T-helper 1 cell treated with Interleukin-12 subunit alpha and Interleukin-12 subunit beta and Interleukin-4 antibody, amounts not matched to agents 30 ng/mL and 1 ng/mL, for 36 hours (primary cell): Measurements from ENCODE around the gene SPRR5. TPM values are rescaled to one million over a fixed set of nuclear protein-coding genes. Genes with fewer than 3 reads are reported as not detected.

Source experiments
- intact Hi-C: fragments of 100-400 bp; cut with micrococcal nuclease; formaldehyde crosslinking; loops from one replicate; pipeline ENCODE4 v1.15.1; 2024
- total RNA-seq: library from RNA; stranded (reverse); gene quantifications from 2 replicates; pipeline ENCODE4 v1.2.3, GENCODE V29; 2022

The SPRR5 gene
- total RNA-seq, 1 donor from 2014 or later = not detected

- intact Hi-C loops = no loop called here
These were observed 34.3 kb downstream of the SPRR5 start for GRCh38 chr1:152981146-152981871.

DNA sequence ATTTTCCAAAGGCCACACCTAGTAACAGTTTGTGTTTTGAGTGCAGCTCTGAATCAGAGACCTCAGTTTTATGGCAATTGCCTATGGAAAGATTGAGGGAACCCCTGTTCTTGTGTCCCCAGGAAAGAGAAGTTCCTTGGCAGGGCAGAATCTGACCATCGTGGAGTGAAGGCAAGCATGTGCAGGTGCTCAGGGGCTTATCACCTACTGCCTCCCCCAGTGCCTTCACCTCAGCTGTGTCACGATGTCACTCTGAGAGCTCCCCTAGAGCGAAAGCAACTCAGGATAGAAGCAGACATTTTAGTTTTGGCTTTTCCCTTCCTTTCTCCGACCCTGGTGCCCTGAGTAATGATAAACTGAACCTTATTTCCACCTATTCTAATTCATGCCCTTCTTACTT, 35.1 kb downstream of the SPRR5 start:
- intact Hi-C loops = no loop called here

GRCh38 chr1:152983234-152983633, 36.2 kb downstream of the SPRR5 start:
- intact Hi-C loops = no loop called here

DNA sequence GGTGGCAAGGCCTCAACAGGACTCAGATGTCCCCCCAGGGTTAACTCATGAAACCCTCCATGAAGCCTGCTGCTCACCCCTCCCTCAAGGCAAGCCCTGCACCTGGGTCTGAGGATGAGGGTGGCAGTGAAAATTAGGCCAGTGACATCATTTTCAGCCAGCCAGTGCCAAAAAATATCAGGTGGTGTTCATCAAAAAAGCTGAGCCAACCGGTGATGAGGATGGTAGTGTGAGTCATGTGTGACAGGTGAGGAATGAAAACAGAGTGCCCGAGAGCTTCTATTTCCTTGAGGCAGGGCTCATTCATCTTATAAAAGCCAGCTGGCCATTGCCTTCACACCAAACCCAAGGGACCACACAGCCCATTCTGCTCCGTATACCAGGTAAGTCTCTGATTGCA, 36.7 kb downstream of the SPRR5 start, which contains the start of gene SPRR1A:
Gene SPRR1A (plus strand): TSS at position 339 of the 400 bp plus-strand sequence. CDS start 1,150 bp downstream, outside the sequence.
- intact Hi-C loops = no loop called here

- intact Hi-C loops = no loop called here
These were observed 39.6 kb downstream of the SPRR5 start for GRCh38 chr1:152986578-152986977.

DNA sequence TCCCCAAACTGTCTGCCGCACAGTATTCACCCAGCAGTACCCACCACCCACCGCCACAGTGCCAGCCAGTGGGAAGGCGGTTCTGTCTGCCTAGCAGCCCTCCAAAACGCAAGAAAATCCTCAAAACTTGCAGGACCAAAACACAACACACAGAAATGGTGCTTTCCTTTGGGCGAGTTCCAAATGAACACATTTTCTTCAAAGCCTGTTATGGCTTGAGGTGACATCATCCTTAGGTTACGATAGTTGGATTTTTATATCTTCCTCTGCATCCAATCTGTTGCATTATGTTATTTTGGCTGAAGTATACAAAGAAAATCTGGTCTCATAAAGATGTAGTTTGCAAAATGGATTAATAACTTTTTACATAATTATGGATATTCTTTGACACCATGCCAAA, 46.2 kb downstream of the SPRR5 start:
- intact Hi-C loops = no loop called here

DNA sequence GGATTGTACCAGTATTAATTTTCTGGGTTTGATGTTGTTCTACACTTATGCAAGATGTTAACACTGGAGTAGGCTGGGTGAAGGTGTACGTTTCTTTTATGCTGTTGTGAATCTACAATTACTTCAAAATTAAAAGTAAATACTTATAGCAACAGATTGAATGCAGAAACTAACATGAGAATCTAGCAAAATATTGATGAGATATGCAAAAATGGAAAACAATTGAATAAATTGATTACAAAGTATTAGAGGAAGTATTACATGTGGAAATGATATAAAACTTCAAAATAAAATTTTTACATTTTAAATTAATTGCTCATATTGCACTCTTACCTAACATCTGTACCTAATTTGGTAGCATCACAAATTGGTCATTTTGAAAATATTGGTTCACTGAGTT, 48.8 kb downstream of the SPRR5 start:
- intact Hi-C loops = no loop called here

- intact Hi-C loops = no loop called here
These were observed 49.8 kb downstream of the SPRR5 start for GRCh38 chr1:152996633-152997400.

DNA sequence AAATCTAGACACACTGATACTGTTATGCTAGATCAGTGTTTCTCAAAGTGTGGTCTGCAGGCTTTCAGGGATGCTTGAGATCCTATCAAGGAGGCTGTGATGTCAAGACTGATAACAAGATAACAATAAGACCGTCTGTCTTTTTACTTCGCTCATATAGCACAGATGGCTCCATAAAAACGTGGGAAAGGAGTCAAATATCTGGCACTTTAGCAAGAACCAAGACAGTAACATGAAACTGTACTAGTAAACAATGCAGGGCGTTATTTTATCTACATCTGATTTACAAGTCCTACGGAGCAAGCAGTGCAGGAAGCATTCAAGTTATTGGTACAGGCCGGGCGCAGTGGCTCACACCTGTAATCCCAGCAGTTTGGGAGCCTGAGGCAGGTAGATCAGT, 50.9 kb downstream of the SPRR5 start:
- intact Hi-C loops = no loop called here

DNA sequence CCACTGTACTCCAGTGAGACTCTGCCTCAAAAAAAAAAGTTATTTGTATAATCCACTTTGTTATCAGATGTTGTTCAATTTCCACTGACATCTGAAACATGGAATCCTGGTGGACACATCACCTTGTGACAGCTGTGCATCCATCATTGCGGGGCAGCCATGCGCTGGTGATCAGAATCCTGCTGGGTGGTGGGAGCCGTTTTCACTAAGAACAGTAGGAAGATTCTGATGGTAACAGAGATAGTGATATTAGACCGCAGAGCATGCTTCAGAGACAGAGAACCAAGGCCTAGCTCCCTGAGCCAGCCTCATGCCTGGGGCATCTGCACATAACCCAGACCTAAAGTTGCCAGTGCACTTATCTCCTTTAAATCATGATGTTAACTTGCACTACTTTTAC, 51.5 kb downstream of the SPRR5 start:
- intact Hi-C loops = no loop called here

Other genes starting within 250 kb of the SPRR5 start
- gene LCE2A, start 248.9 kb upstream of the SPRR5 start, total RNA-seq = not detected in 2 replicates
- not detected in 2 replicates for gene LCE4A, start 239.0 kb upstream of the SPRR5 start, total RNA-seq
- gene KPRP, start 189.2 kb upstream of the SPRR5 start, total RNA-seq = not detected in 2 replicates
- not detected in 2 replicates for gene LCE1F, start 172.1 kb upstream of the SPRR5 start, total RNA-seq
- gene LCE1E, start 160.9 kb upstream of the SPRR5 start, total RNA-seq = not detected in 2 replicates
- gene LCE1D, start 150.5 kb upstream of the SPRR5 start, total RNA-seq = not detected in 2 replicates
- gene LCE1C, start 140.6 kb upstream of the SPRR5 start, total RNA-seq = not detected in 2 replicates
- not detected in 2 replicates for gene LCE1B, start 135.2 kb upstream of the SPRR5 start, total RNA-seq
- gene LCE1A, start 119.7 kb upstream of the SPRR5 start, total RNA-seq = not detected in 2 replicates
- not detected in 2 replicates for gene LCE6A, start 104.3 kb upstream of the SPRR5 start, total RNA-seq
- gene LCE7A, start 87.2 kb upstream of the SPRR5 start, total RNA-seq = not detected in 2 replicates
- not detected in 2 replicates for gene SMCP, start 68.9 kb upstream of the SPRR5 start, total RNA-seq
- not detected in 2 replicates for gene IVL, start 38.7 kb upstream of the SPRR5 start, total RNA-seq
- gene SPRR4, start 23.4 kb downstream of the SPRR5 start, total RNA-seq = not detected in 2 replicates
- not detected in 2 replicates for gene SPRR1A, start 36.9 kb downstream of the SPRR5 start, total RNA-seq
- not detected in 2 replicates for gene SPRR3, start 54.5 kb downstream of the SPRR5 start, total RNA-seq
- gene SPRR1B, start 84.0 kb downstream of the SPRR5 start, total RNA-seq = not detected in 2 replicates
- not detected in 2 replicates for gene SPRR2D, start 93.9 kb downstream of the SPRR5 start, total RNA-seq
- not detected in 2 replicates for gene SPRR2A, start 110.3 kb downstream of the SPRR5 start, total RNA-seq
- not detected in 2 replicates for gene SPRR2B, start 124.4 kb downstream of the SPRR5 start, total RNA-seq
- gene SPRR2E, start 147.3 kb downstream of the SPRR5 start, total RNA-seq = not detected in 2 replicates
- not detected in 2 replicates for gene SPRR2F, start 166.3 kb downstream of the SPRR5 start, total RNA-seq
- not detected in 2 replicates for gene SPRR2G, start 203.7 kb downstream of the SPRR5 start, total RNA-seq